ENCODE results near the gene ZNF407. TPM values are rescaled to one million over a fixed set of nuclear protein-coding genes. Genes with fewer than 3 reads are reported as not detected.

The ZNF407 gene
- total and polyA plus RNA-seq, 2 experiments from 2014 or later: 2.1 to 10.4 TPM

GRCh38 chr18:74734013-74734444, 136.4 kb downstream of the ZNF407 start:
- H3K27me3 Mint-ChIP-seq (ENCODE audit: insufficient read depth, low read depth, poor library complexity): peaks cover 2% of the 10 kb centered on the region
- no peak overlapping the region for H3K4me3 ChIP-seq

More at GRCh38 chr18:74734013-74734444, 136.4 kb downstream of the ZNF407 start:
- Histone ChIP-seq H3F3A (replicated peaks; ENCODE audit: low read depth) (no peaks in the 10 kb centered on the region), H4K20me1 (replicated peaks; ENCODE audit: insufficient read depth) (no peaks in the 10 kb centered on the region), H3K4me1 (ENCODE audit: insufficient read depth) (peaks cover 12% of the 10 kb centered on the region), H3K79me2 (replicated peaks; ENCODE audit: insufficient read depth) (no peaks in the 10 kb centered on the region), H3K27ac (ENCODE audit: low read depth) (no peak overlapping the region), H2AFZ (no peak overlapping the region), H3K27me3 (ENCODE audit: insufficient read depth) (no peaks in the 10 kb centered on the region), H3K9me2 (ENCODE audit: insufficient read depth) (no peaks in the 10 kb centered on the region), H3K4me2 (no peak overlapping the region), H3K36me3 (ENCODE audit: insufficient read depth) (no peaks in the 10 kb centered on the region)
- DNase-seq (ENCODE audit: low spot score): no peak
- Mint-ChIP-seq H3K36me3 (ENCODE audit: low read depth) (no peaks in the 10 kb centered on the region), H3K27ac (no peak overlapping the region), H3K9me3 (no peaks in the 10 kb centered on the region), H3K4me1 (peaks cover 11% of the 10 kb centered on the region; the same call in 2 of the 3 replicates), H3K4me3 (no peak overlapping the region)
- TF ChIP-seq ZNF462 (CRISPR knock-in tag; IDR thresholded peaks at IDR 0.05) (no peak), JUNB (IDR thresholded peaks at IDR 0.05; ENCODE audit: unreplicated experiment) (no peak), ZNF331 (CRISPR knock-in tag; IDR thresholded peaks at IDR 0.05; ENCODE audit: low read depth) (no peak), EZH2 (IDR thresholded peaks at IDR 0.05; ENCODE audit: low read depth, unreplicated experiment) (no peak), STAT1 (IDR thresholded peaks at IDR 0.05; ENCODE audit: unreplicated experiment) (no peak), REST (IDR thresholded peaks at IDR 0.05; ENCODE audit: unreplicated experiment) (no peak), ETS1 (IDR thresholded peaks at IDR 0.05) (no peak), CREB1 (CRISPR knock-in tag; IDR thresholded peaks at IDR 0.05; ENCODE audit: low read depth) (no peak), EZH2phosphoT487 (IDR thresholded peaks at IDR 0.05; ENCODE audit: unreplicated experiment) (no peak), NANOG (IDR thresholded peaks at IDR 0.05; ENCODE audit: borderline replicate concordance) (no peak), ZNF114 (CRISPR knock-in tag; IDR thresholded peaks at IDR 0.05) (no peak), CTCF (conservative IDR thresholded peaks at IDR 0.05; ENCODE audit: low read depth in 2 of 2) (no peak), POLR2AphosphoS5 (IDR thresholded peaks at IDR 0.05; ENCODE audit: low read depth) (no peak)
- ATAC-seq: no peak
